Adipose tissue (tissue), 3 donors: ENCODE results near the gene RGS8. TPM values are rescaled to one million over a fixed set of nuclear protein-coding genes. Genes with fewer than 3 reads are reported as not detected.
"Not testable (repeated sequence)": the region's sequence is repeated elsewhere in the genome, so short reads cannot be mapped to it uniquely, and the experiment has no call there.

Experiments used
- H3K27ac ChIP-seq: one replicate; pipeline ENCODE4 v1.5.1; 2013; ENCODE audit warnings: low read depth, low read length
- WGBS, 3 donors: extraction: QIAGEN DNeasy Blood & Tissue Kit; methylation state at CpG; one replicate each; pipeline ENCODE4 v1.1.7; 2013; 5-methylcytosine and 5-hydroxymethylcytosine counted together
- polyA plus RNA-seq, 3 donors: library from polyadenylated mRNA; stranded (reverse); fragments of 200-250 nt; gene quantifications; one replicate each; pipeline ENCODE4 v1.2.3, GENCODE V29; 2013
- donor health status: healthy with polysubstance abuse.
- donor health status: Bipolar disorder and iron deficiency.
- donor health status: healthy.

The RGS8 gene
- polyA plus RNA-seq, 3 donors: 0.03 to 0.11 TPM; not detected in 1

DNA sequence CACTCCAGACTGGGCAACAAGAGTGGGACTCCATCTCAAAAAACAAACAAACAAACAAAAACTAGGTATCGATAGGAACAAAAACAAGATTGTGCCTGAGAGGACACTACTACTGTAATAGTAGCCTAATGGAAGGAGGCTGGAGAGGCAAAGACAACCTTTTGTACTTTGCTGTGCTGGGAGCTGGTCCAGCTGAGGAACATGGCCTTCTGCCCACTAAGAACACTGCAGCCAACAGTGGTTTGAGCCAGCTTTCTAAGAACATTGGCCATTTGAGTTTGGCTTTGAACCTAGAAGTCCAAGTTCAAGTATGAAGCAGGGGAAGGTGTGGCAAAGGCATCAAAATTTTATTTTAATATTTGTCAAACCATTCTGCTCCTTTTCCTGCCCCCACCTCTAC is 22.7 kb upstream of the RGS8 start:
- H3K27ac ChIP-seq: no peak overlapping the region
- 68 to 79% (median 77%) methylated on average over 1 of the region's 1 CpG for WGBS, 3 donors

DNA sequence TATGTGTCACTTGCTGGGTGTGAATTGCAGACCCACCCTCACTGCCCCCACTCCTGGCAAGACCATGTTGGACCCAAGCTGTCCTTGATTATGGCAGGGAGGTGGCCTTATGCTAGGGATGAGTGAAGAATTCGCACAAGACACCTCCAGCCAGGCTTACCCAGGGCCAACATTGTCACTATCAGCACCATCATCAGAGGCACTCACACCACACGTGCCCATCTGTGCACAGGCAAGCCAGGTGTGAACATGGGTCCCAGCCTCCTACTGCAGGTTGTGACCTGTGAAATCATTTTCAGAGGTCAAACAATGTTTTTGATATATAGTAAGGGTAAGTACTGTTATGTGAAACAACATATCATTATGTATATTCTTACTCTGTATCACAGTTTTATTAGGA is 20.3 kb upstream of the RGS8 start:
- WGBS, 3 donors: 88 to 92% (median 88%) methylated on average over 2 of the region's 2 CpGs

DNA sequence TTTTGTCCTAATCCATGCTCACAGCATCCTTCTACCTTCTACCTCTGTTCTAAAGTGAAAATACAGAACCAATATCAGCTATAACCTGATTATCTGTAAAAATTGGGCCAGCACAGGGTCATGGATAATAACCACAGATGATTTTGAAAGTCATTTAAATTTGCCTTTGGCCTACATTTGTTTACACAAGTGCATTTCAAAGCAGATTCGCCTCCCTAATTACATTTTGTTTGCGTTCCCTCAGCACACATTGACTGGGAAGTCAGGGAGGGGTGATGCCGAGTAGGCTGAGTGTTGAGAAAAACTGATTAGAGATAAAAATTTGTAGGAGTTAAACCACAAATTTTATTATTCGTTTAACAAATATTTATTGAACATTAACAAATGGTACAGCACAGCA is 19.2 kb upstream of the RGS8 start:
- WGBS, 3 donors: 36 to 72% (median 69%) methylated on average over 4 of the region's 4 CpGs
- H3K27ac ChIP-seq: no peak overlapping the region

More for the DNA sequence above, 20.3 kb upstream of the RGS8 start:
- no peak overlapping the region for H3K27ac ChIP-seq

DNA sequence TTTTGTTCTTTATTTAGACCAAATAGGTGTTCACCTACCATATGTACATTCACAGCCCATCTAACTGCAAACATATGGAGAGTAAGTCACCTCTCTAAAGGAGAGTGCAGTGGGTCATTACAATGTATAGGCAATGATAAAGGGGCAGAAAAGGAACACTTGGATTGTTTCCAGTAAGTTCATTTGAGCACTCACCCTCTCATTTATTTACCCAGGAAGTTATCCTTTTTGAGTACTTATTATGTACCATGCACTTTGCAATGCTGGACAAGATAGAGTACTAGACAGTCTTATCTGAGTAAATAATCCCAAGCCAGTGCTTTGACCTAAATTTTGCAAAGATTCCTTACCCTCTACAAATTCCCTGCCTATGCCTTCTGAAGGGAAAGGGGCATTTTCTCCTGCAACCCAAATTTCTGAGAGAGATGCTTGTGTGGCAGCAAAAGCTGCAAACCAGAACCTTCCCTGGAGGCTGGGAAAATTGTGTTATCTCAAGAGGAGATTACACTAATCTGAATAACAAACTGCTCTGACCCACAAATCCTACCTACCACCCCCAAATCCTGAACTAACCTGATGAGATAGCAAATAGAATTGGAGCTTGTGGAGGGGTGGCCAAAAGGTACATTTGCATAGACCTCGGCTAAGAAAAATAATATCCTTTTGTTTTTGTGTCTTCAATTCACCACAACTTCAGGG is 18.6 kb upstream of the RGS8 start:
- 50 to 83% (median 77%) methylated on average over 1 of the region's 1 CpG for WGBS, 3 donors

DNA sequence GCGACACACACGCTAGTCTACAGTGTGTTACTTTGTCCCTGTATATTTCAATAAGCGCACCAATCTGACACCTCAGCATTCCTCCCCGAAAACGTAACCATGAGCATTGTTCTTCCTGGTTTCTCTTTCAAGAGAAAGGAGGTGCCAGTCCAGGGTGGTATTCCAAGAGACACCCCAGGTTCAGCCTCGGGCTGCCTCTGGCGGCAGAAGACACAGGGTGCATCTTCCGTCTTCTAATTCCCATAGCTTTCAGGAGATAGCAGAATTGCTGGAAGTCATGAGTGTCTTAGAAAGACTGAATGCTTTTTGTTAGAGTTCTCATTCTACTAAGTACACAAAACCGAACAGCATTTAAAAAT is 15.9 kb upstream of the RGS8 start:
- WGBS, 3 donors: 69 to 75% (median 75%) methylated on average over 9 of the region's 9 CpGs
- no peak overlapping the region for H3K27ac ChIP-seq

More for the DNA sequence above, 18.6 kb upstream of the RGS8 start:
- no peak overlapping the region for H3K27ac ChIP-seq

DNA sequence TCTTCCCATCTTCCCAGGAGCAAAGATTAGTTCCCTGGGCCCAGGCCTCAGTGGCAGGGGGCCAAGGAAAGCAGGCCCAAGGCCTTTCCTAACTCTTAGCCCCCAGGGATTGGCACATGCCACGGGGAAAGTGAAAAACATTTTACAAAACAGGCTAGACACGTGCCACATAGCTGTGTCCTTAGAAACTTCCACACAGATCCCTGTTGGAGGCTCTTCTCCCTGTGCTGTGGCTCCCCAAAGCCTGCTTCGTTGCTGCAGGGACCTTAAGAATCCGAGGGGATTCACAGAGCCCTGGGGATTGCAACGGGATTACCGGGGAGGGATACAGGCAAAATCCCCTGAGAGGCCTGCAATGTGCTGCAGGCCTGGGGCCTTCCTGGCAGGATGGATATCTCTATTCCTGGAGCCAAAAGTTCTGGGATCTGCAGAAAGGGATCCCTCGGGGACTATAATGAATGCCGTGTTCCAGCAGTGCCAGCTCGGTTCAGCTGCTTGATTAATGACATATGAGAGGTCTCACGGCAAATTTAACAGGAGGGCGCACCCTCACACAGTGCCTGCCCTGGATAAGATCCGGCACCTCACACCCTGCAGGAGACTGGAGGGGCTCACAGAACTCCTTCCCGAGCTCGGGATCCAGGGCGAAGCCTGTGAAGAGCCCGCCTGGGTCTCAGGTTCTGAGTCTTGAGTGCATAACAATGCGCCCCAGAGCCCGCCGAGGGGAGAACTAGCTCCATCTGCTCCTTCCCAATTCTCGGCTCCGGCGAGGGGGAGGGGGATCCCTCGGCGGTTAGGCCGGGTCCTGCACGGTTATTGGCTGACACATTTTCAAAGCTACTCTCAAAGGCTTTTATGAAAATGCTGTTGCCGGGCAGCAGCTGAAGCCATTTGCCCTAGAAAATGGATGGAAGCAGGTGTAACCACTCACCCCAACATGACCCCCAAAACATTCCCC is 15.3 kb upstream of the RGS8 start:
- WGBS, 3 donors: 40 to 52% (median 43%) methylated on average over 27 of the region's 27 CpGs
- no peak overlapping the region for H3K27ac ChIP-seq

DNA sequence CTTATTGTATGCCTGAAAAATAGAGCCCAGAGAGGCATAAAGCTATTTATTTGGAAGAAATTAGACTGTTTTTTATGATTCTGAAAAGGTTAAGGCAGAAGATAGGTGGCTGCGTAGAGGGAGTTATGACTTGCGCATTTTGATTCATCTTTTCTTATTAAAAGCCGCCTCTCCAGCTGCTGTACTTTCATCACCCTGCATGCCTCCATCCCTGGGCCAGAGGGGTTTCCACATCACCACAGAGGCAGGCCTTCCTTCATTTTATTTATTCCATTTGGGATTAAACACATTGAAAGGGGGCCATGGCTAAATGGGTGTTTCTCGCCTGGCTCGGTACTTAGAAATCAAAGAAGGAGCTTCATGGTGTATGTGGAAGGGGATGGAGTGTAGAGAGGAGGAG is 14.6 kb upstream of the RGS8 start:
- WGBS, 3 donors: 78 to 92% (median 85%) methylated on average over 5 of the region's 5 CpGs
- no peak overlapping the region for H3K27ac ChIP-seq

DNA sequence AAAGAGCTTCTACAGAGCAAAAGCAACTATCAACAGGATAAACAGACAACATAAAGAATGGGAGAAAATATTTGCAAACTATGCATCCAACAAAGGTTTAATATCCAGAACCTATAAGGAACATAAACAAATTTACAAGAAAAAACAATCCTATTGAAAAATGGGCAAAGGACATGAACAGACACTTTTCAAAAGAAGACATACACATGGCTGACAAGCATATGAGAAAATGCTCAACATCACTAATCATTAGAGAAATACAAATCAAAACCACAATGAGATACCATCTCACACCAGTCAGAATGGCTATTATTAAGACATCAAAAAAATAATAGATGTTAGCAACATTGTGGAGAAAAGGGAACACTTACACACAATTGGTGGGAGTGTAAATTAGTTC is 8.8 kb upstream of the RGS8 start:
- H3K27ac ChIP-seq: not testable (repeated sequence)

DNA sequence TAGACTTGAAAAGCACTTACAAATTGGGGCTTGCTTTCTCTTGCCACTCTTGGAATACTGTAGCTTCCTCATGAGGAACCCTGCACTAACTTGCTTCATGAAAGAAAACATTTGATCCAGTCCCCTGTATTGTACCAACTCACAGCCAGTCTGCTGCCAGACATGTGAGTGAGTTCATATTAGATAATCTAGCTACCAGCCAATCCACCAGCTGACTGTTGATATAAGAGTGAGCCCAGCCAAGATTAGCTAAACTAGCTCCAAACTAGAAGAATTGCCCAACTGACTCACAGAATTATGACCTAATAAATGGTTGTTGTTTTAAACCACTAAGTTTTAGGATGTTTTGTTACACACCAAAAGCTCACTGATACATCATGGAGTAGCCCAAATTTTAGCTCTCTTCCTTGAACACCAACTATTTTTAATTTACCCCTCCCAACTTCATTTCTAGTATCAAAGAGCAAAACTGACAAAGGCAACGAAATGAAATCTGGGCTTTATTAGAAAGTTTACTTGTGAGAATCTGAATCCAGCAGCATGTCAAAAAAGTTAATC is 6.6 kb upstream of the RGS8 start:
- H3K27ac ChIP-seq: no peak overlapping the region
- WGBS, 3 donors: 88 to 98% (median 91%) methylated on average over 1 of the region's 1 CpG

DNA sequence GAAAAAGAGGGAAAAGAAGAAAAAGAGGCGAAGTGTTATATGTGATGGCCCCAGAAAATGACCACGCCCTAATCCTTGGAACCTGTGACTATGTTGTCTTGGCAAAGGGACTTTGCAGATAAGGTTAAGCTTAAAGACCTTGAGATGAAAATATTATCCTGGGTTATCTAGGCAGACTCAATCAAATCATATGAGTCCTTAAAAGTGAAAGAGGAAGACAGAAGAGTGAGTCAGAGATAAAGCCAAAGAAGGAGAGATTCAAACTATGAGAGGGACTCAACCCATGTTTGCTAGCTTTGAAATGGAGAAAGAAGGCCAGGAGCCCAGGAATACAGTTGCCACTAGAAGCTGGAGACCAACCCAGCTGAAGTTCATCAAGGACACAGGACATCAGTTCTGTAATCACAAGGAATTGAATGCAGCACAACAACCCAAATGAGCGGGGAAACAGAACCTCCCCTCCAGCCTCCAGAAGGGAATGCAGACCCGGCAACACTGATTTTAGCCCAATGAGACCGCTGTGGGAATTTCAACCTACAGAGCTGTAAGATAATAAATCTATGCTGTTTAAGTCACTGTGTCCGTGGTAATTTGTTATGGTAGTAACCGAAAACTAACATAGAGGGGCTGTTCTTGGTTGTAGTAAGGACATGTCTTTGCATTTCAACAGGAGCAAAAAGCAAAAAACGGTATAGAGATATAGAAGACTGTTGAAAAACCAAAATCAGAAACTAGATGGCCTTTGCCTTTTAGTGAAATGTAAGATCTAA is 4.2 kb upstream of the RGS8 start:
- H3K27ac ChIP-seq: no peak overlapping the region
- WGBS, 3 donors: 90 to 94% (median 93%) methylated on average over 8 of the region's 8 CpGs

DNA sequence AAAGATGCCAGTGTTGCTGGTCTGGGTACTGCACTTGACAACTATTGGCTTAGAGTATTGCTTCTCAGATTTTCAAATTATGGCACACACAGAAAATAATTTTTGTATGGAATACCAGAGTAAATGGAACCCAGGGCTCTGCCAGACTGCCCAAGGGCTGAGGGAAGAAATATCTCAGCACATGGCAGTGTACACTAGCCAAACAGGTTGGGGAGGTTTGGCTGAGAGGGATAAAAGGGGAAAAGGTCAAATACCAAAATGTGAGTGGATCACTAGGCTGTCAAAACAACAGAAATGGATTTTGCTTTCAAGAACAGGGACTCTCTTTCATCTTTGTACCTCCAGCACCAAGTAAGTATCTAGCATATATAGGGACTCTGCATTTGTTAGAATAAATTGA is 3.0 kb upstream of the RGS8 start:
- H3K27ac ChIP-seq: no peak overlapping the region

DNA sequence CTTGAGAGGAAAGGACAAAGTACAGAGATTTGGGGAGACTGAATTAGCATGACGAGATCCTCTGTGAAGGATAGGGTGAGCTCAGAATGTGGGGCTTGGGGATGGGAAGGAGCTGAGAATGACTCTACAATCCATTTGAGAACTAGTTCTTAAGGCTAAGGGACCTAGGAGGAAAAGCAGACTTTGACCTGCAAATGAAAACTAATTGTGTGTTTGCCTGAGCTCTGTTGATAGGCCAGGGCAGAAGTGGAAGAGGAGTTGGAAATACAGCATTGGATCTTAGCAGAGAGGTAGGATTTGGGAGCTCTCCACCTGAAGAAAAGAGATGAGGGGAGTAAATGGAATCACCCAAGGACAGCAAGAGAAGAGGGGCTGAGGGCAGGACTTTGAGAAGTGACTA is 2.1 kb upstream of the RGS8 start:
- H3K27ac ChIP-seq: no peak overlapping the region
- 91 to 100% (median 95%) methylated on average over 1 of the region's 1 CpG for WGBS, 3 donors

DNA sequence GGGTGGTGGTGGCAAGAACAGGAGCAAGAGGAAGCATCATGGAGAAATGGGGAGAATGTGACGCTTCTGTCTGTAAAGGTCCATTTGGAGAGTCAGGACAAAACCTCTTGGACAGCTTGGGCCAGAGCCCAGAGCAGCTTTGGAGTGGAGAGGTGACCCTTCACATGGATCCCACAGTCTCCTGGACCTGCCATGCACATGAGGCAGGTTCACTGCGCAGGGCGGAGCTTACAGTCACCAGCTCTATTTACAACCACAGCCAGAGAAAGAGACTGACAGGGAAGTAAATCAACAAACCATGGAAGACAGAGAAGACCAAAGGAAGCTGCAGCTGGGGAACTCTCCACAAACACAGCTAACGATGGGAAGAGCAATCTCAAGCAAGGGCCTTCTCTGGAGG is 828 bp upstream of the RGS8 start:
- WGBS, 3 donors: 79 to 83% (median 82%) methylated on average over 4 of the region's 4 CpGs
- H3K27ac ChIP-seq: no peak overlapping the region

DNA sequence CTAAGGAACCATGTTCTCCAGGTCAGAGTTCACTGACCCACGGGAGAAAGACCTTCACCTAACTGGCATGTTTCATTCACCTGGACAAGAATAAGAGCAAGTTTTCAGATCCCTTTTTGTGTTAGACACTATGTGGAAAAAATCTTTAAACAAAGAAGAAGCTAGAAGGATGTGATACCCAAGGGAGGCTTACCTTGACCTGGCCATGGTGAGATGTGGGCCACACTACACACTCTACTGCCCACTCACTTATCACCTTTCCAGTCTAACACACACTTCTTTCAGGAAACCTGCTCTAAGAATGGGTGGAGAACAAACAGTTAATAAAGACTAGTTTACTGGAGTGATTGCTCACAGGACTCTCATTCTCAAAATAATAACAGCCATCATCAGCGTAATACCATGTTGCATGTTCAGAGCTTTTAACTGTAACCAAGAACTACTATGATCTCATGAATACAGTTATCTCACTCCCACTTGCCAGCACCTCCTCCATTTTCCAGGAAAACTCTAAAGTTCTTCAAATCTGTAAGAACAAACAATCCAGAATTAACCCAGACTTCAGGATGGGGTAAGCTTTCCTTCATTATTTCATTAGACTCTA is 1.4 kb downstream of the RGS8 start:
- no peak overlapping the region for H3K27ac ChIP-seq
- WGBS, 3 donors: 75 to 81% (median 78%) methylated on average over 2 of the region's 2 CpGs

DNA sequence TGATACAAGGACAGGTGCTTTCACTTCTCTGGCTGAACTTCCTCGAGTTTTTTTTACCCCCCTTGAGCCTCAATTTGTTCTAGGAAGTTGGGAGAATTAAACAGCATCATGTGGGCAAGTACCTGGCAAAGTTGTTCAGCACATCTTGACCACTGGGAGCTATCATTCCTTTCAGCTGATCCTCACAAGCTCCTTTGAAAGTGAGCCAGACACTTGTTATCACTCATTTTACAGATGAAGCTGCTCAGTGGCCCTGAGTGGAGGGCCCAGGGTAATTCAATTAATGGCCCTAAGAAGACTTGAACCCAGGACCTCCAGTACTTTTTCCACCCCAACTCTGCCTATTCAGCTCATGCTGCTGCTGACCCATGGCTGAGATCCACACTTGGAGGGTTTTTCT is 2.0 kb downstream of the RGS8 start:
- WGBS, 3 donors: 45 to 75% (median 55%) methylated on average over 1 of the region's 1 CpG
- no peak overlapping the region for H3K27ac ChIP-seq

DNA sequence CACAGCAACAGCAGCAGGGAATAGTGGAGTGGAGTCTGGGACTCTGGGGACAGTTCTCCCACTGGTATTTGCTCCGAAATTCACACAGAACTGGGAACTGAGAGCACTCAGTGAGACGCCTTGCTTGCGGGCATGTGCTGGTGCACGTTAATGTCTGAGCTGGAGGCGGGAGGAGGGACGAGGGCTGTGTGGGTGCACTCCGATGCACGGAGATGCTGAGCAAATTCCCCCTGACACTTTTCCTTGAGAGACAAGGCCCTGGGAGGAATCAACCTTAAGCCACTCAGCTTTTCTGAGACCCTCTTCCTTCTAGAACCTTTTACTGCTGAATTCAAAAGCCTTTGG is 2.8 kb downstream of the RGS8 start:
- no peak overlapping the region for H3K27ac ChIP-seq
- 77 to 89% (median 89%) methylated on average over 8 of the region's 8 CpGs for WGBS, 3 donors

DNA sequence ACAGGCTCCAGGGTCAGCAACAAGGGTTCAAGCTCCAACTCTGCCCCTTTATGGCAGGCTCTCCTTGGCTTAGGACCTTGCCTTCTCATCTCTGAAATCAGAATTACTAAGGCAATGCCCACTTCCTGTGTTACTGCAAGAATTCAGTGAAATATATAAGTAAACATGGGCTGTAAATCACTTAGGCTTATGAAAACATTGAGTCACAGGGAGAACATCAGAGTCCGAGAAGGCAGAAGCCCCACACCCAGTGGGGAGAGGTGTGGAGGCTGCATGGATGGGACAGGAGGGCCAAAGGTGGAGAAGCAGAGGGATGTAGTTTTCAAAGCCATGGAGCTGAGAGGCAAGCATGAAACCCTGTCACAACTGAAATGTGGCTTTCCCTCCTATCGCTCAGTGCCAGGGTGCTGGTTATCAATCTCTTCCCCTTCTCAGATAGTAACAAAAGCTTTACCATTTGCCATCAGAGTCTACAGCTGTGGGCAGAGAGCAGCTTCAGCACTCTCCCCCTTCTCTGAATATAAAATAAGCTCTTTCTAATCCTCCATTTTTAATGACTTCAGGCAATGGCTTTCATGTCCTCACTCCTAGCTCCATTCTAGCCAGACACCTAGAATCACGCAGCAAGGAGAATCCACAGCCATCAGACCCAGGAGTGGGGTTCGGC is 3.4 kb downstream of the RGS8 start:
- WGBS, 3 donors: 81 to 88% (median 85%) methylated on average over 4 of the region's 4 CpGs
- H3K27ac ChIP-seq: no peak overlapping the region

DNA sequence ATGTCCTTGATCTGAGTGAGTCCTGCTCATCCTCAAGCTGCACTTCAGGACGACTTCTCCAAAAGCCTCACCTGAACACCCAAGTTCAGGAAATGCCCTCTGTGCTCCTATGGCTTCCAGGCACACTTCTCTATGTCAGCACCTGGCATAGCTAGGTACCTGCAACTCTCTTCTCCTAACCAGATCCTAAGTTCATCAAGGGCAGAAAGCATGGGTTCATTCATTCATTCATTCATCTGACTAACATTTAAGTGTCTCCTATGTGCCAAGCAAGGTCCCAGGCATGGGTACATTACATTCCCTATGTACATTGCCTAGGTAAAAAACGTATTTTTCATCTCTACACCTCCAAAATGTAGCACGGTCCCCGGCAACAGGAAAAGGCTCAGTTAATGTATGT is 4.0 kb downstream of the RGS8 start:
- no peak overlapping the region for H3K27ac ChIP-seq
- WGBS, 3 donors: 82 to 89% (median 89%) methylated on average over 4 of the region's 4 CpGs
